K562 (cell line): Measurements from ENCODE around the gene LTBP1. TPM values are rescaled to one million over a fixed set of nuclear protein-coding genes. Genes with fewer than 3 reads are reported as not detected.

Source experiments
- ATAC-seq: fragments of 200-7000 bp; cut with Tn5 transposase; 3 replicates; pipeline ENCODE4 v1.9.1; 2020; ENCODE audit warnings: moderate library complexity
- BruUV-seq: library from RNA; stranded (reverse); fragments of 400-500 nt; replicated peaks from 2 replicates; lab custom pipeline; 2021; lab: Mats Ljungman, UMichigan
- CTCF ChIA-PET: fragments of 300-600 bp; formaldehyde crosslinking; extraction: SDS; loops from one replicate; lab custom pipeline; 2021; ENCODE audit warnings: low intra/inter-chr PET ratio; lab: Yijun Ruan, JAX
- POLR2A ChIA-PET: fragments of 300-600, 350-650 bp; sonication (Branson Sonifier 250); formaldehyde crosslinking; extraction: SDS; loops from one replicate; lab custom pipeline; 2021; ENCODE audit warnings: antibody characterized with exemption, inconsistent platforms; lab: Yijun Ruan, JAX
- DNase-seq, 4 experiments: peaks; one replicate each; pipeline versions ENCODE4 v3.0.0 to v3.0.0-alpha.2; 2011 to 2018; ENCODE audit warnings: low spot score in 3 of 4, mixed read lengths in 3 of 4; ENCODE audit errors: extremely low read depth in 1 of 4
- FAIRE-seq: peaks from 2 replicates; lab custom pipeline; 2011; peaks lifted over from hg19 to GRCh38; lab: Jason Lieb, UNC
- H2AFZ ChIP-seq: 2 replicates; pipeline ENCODE4 v1.6.0; 2011; ENCODE audit warnings: low read depth, low read length, control low read depth, inconsistent platforms
- H3K27ac ChIP-seq: fragments of 200-600 bp; 3 replicates; pipeline ENCODE4 v1.8.0; 2011; ENCODE audit warnings: low read depth, mild to moderate bottlenecking, control low read depth, inconsistent platforms, low read length, moderate library complexity, mixed read lengths; ENCODE audit errors: extremely low read depth
- H3K27me3 ChIP-seq, 2 experiments: fragments of 300-600 bp in 1 of 2; 2 replicates in 1 of 2; 3 replicates in 1 of 2; pipeline versions ENCODE4 v1.6.0 to v1.8.0; 2011; ENCODE audit warnings: inconsistent platforms in 2 of 2, low read length in 2 of 2, mild to moderate bottlenecking in 1 of 2, mixed read lengths in 1 of 2, moderate library complexity in 1 of 2; ENCODE audit not compliant: control insufficient read depth in 2 of 2, insufficient read depth in 2 of 2
- H3K36me3 ChIP-seq: fragments of 300-600 bp; 3 replicates; pipeline ENCODE4 v1.8.0; 2011; ENCODE audit warnings: mild to moderate bottlenecking, low read length, inconsistent platforms; ENCODE audit not compliant: control insufficient read depth, insufficient read depth
- H3K4me1 ChIP-seq, 2 experiments: fragments of 200-600 bp in 1 of 2; replicated peaks in 1 of 2; 2 replicates in 1 of 2; 3 replicates in 1 of 2; pipeline versions ENCODE4 v1.5.1 to v1.8.0; 2011; ENCODE audit warnings: inconsistent platforms in 2 of 2, low read length in 2 of 2, mild to moderate bottlenecking in 1 of 2, mixed read lengths in 1 of 2, moderate library complexity in 1 of 2; ENCODE audit not compliant: control insufficient read depth in 2 of 2, insufficient read depth in 2 of 2
- H3K4me2 ChIP-seq: 2 replicates; pipeline ENCODE4 v1.6.1; 2011; ENCODE audit warnings: low read length, control low read depth, inconsistent platforms, mixed read lengths; ENCODE audit not compliant: insufficient read depth
- H3K4me3 ChIP-seq: fragments of 200-600 bp; sonication (generic), shearing (Covaris generic); 2 replicates; pipeline ENCODE4 v1.5.1; 2016; ENCODE audit warnings: control low read depth, inconsistent platforms
- H3K79me2 ChIP-seq: fragments of 200-600 bp; 3 replicates; pipeline ENCODE4 v1.8.0; 2011; ENCODE audit warnings: low read length, inconsistent platforms; ENCODE audit not compliant: control insufficient read depth, insufficient read depth
- H3K9ac ChIP-seq, 2 experiments: 2 replicates each; pipeline versions ENCODE4 v1.6.0 to v1.6.1; 2011; ENCODE audit warnings: low read depth in 2 of 2, low read length in 2 of 2, control low read depth in 1 of 2, inconsistent platforms in 1 of 2, mild to moderate bottlenecking in 1 of 2, mixed read lengths in 1 of 2; ENCODE audit not compliant: insufficient read depth in 1 of 2
- H3K9me1 ChIP-seq: one replicate; pipeline ENCODE4 v1.6.0; 2011; ENCODE audit warnings: inconsistent platforms, mild to moderate bottlenecking, low read length, moderate library complexity; ENCODE audit not compliant: control insufficient read depth, insufficient read depth
- H3K9me3 ChIP-seq: replicated peaks from 2 replicates; pipeline ENCODE4 v1.5.1; 2011; ENCODE audit warnings: low read depth, low read length, inconsistent platforms; ENCODE audit not compliant: control insufficient read depth, insufficient read depth
- H4K20me1 ChIP-seq: replicated peaks from 2 replicates; pipeline ENCODE4 v1.6.1; 2011; ENCODE audit warnings: low read length, inconsistent platforms, mixed read lengths; ENCODE audit not compliant: control insufficient read depth, insufficient read depth
- CAMTA2 ChIP-seq: fragments of 250-450 bp; sonication (Bioruptor Pico); conservative IDR thresholded peaks from 2 replicates; pipeline ENCODE4 v1.5.1; 2022
- CBFA2T3 ChIP-seq: fragments of 450-650 bp; IDR thresholded peaks from 2 replicates; pipeline ENCODE4 v1.6.1; 2017
- FOXA3 ChIP-seq, 2 experiments: fragments of 450-650 bp in 1 of 2; sonication (generic) in 1 of 2; formaldehyde crosslinking; IDR thresholded peaks in 1 of 2; conservative IDR thresholded peaks in 1 of 2; 2 replicates each; pipeline versions ENCODE4 v1.4.0 to v1.8.0; 2020 to 2022; ENCODE audit warnings: mild to moderate bottlenecking in 2 of 2, missing genetic modification reagents in 1 of 2
- HSF4 ChIP-seq: fragments of 250-450 bp; sonication (Bioruptor Pico); IDR thresholded peaks from 2 replicates; pipeline ENCODE4 v2.1.2; 2022; ENCODE audit warnings: mild to moderate bottlenecking, moderate library complexity, borderline replicate concordance
- KAT8 ChIP-seq: fragments of 450-650 bp; IDR thresholded peaks from 2 replicates; pipeline ENCODE4 v1.6.1; 2016; ENCODE audit warnings: low read depth, mild to moderate bottlenecking
- MCM3 ChIP-seq: fragments of 450-650 bp; IDR thresholded peaks from 2 replicates; pipeline ENCODE4 v1.6.1; 2016
- NR2C2 ChIP-seq, 2 experiments: fragments of 200-800 bp in 1 of 2; sonication (Bioruptor generic) in 1 of 2; sonication (generic) in 1 of 2; formaldehyde crosslinking in 1 of 2; IDR thresholded peaks; 2 replicates each; pipeline versions ENCODE4 v1.6.1 to v1.8.0; 2016 to 2022; ENCODE audit warnings: mild to moderate bottlenecking in 1 of 2, missing compliant biosample characterization in 1 of 2, missing genetic modification characterization in 1 of 2, missing genetic modification reagents in 1 of 2
- TRIM24 ChIP-seq, 2 experiments: fragments of 450-650 bp; IDR thresholded peaks; 2 replicates each; pipeline ENCODE4 v1.6.1; 2016
- ZBTB1 ChIP-seq: sonication (generic); formaldehyde crosslinking; IDR thresholded peaks from 2 replicates; pipeline ENCODE4 v1.8.1; 2023; ENCODE audit warnings: missing genetic modification reagents, low read depth, mild to moderate bottlenecking, borderline replicate concordance
- ZNF212 ChIP-seq: fragments of 450-650 bp; formaldehyde crosslinking; IDR thresholded peaks from 2 replicates; pipeline ENCODE4 v1.4.0; 2020; ENCODE audit warnings: mild to moderate bottlenecking
- WGBS: fragments of 100-300 bp; shearing (Covaris generic); methylation state at CpG from one replicate; pipeline ENCODE4 v1.1.6; 2016; ENCODE audit warnings: low coverage, mixed read lengths; ENCODE audit not compliant: insufficient coverage; ENCODE audit errors: missing lambda C conversion rate; 5-methylcytosine and 5-hydroxymethylcytosine counted together
- in situ Hi-C: fragments of 300-500 bp; cut with MboI; formaldehyde crosslinking; loops from 4 replicates; pipeline ENCODE4 v1.15.0; 2018; ENCODE audit warnings: inconsistent platforms, mixed read lengths
- intact Hi-C: fragments of 100-400 bp; cut with micrococcal nuclease; formaldehyde crosslinking; loops from 2 replicates; pipeline ENCODE4 v1.14.2; 2022
- polyA plus RNA-seq, 8 experiments: library from polyadenylated mRNA; depleted of rRNA in 4 of 8; stranded (reverse) in 5 of 8; unstranded in 3 of 8; fragments of >200 nt; fragmentation: Nextera tagmentation in 2 of 8; fragmentation: Illumina TruSeq in 1 of 8; extraction: Ambion mirVana in 2 of 8; extraction: Trizol in 1 of 8; gene quantifications; 2 replicates each; pipeline versions ENCODE4 v1.2.1 to v1.2.3, GENCODE V29; 2011 to 2014; ENCODE audit warnings: inconsistent platforms in 1 of 8, missing spikeins in 1 of 8
- total RNA-seq, 7 experiments: library from RNA; depleted of rRNA in 6 of 7; stranded (reverse); fragments of >200 nt in 6 of 7; fragmentation: Illumina TruSeq in 2 of 7; extraction: Trizol in 2 of 7; gene quantifications; 2 replicates each; pipeline versions ENCODE4 v1.2.1 to v1.2.3, GENCODE V29; 2011 to 2021; ENCODE audit warnings: low replicate concordance in 1 of 7
- TF ChIP-seq, protein P1 (sequence below): sonication (generic); formaldehyde crosslinking; IDR thresholded peaks from 2 replicates; pipeline ENCODE4 v1.8.1; 2023; ENCODE audit warnings: mild to moderate bottlenecking, missing genetic modification reagents
- TF ChIP-seq, protein P2 (sequence below), 2 experiments: fragments of 450-650 bp in 1 of 2; sonication (generic) in 1 of 2; formaldehyde crosslinking in 1 of 2; IDR thresholded peaks; 2 replicates each; pipeline versions ENCODE4 v1.7.1 to v1.9.0; 2016 to 2022; ENCODE audit warnings: inconsistent platforms in 1 of 2, mild to moderate bottlenecking in 1 of 2, missing genetic modification reagents in 1 of 2

The LTBP1 gene
- total and polyA plus RNA-seq, 9 of the 15 experiments (the other 6 are each of a cell fraction or from before 2014, with no cell fraction given) = 3.6 to 16.4 (median 8.5) TPM

DNA sequence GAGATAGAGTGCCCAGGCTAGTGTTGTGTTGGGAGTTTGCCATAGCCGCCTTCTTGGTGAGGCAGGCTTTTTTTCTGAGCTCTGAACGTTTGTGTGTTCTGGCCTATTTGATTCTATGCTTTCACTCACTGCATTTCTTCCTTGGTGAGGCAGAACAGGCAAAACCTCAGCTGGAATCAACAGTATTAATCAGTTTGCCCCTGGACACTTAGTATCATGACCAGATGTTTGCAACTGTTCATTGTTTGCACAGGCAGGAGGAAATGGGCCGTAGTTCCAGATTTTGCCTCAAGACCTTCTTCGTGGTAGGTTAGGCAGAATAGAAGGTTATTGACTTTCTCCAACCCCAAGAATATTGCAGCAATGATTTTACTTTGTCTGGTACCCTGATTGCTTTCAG, 311.6 kb downstream of the LTBP1 start:
- no peak overlapping the region for H3K9ac ChIP-seq
- no peaks in the 10 kb centered on the region for H3K9me1 ChIP-seq
- H3K4me3 ChIP-seq = no peak overlapping the region
- H4K20me1 ChIP-seq = no peaks in the 10 kb centered on the region
- H3K4me2 ChIP-seq = no peak overlapping the region
- H3K27ac ChIP-seq = no peak overlapping the region
- CTCF ChIA-PET = no interaction called here
- intact Hi-C loops = no loop called here
- FAIRE-seq (no peak), DNase-seq (no peak), ATAC-seq (no peak)
- no peaks in the 10 kb centered on the region for H3K4me1 ChIP-seq
- H3K27me3 ChIP-seq = no peaks in the 10 kb centered on the region
- no peaks in the 10 kb centered on the region for H3K36me3 ChIP-seq
- WGBS = 24% methylated on average over 4 of the region's 4 CpGs
- no peaks in the 10 kb centered on the region for H3K79me2 ChIP-seq
- no peak overlapping the region for H2AFZ ChIP-seq
- POLR2A ChIA-PET = interaction anchor here (0.6 kb wide), 1 partner anchor 1163 kb away, joined by 3 read pairs; no protein-coding TSS in a partner anchor
- BruUV-seq = no TSS peak
- no peaks in the 10 kb centered on the region for H3K9me3 ChIP-seq
- in situ Hi-C loops = no loop called here
- peak; percentile 23; the same call in 1 of the 2 replicates for TF ChIP-seq CBFA2T3
- TF ChIP-seq ZBTB1 (CRISPR knock-in tag) = no peak
- TF ChIP-seq, protein P1, sequence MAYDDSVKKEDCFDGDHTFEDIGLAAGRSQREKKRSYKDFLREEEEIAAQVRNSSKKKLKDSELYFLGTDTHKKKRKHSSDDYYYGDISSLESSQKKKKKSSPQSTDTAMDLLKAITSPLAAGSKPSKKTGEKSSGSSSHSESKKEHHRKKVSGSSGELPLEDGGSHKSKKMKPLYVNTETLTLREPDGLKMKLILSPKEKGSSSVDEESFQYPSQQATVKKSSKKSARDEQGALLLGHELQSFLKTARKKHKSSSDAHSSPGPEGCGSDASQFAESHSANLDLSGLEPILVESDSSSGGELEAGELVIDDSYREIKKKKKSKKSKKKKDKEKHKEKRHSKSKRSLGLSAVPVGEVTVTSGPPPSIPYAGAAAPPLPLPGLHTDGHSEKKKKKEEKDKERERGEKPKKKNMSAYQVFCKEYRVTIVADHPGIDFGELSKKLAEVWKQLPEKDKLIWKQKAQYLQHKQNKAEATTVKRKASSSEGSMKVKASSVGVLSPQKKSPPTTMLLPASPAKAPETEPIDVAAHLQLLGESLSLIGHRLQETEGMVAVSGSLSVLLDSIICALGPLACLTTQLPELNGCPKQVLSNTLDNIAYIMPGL (CRISPR knock-in tag) = no peak
- TF ChIP-seq MCM3 = no peak
- TF ChIP-seq ZNF212 (CRISPR knock-in tag) = no peak
- no peak for TF ChIP-seq TRIM24 (IDR thresholded peaks at IDR 0.05)
- no peak for TF ChIP-seq HSF4 (CRISPR knock-in tag)
- TF ChIP-seq, protein P2, sequence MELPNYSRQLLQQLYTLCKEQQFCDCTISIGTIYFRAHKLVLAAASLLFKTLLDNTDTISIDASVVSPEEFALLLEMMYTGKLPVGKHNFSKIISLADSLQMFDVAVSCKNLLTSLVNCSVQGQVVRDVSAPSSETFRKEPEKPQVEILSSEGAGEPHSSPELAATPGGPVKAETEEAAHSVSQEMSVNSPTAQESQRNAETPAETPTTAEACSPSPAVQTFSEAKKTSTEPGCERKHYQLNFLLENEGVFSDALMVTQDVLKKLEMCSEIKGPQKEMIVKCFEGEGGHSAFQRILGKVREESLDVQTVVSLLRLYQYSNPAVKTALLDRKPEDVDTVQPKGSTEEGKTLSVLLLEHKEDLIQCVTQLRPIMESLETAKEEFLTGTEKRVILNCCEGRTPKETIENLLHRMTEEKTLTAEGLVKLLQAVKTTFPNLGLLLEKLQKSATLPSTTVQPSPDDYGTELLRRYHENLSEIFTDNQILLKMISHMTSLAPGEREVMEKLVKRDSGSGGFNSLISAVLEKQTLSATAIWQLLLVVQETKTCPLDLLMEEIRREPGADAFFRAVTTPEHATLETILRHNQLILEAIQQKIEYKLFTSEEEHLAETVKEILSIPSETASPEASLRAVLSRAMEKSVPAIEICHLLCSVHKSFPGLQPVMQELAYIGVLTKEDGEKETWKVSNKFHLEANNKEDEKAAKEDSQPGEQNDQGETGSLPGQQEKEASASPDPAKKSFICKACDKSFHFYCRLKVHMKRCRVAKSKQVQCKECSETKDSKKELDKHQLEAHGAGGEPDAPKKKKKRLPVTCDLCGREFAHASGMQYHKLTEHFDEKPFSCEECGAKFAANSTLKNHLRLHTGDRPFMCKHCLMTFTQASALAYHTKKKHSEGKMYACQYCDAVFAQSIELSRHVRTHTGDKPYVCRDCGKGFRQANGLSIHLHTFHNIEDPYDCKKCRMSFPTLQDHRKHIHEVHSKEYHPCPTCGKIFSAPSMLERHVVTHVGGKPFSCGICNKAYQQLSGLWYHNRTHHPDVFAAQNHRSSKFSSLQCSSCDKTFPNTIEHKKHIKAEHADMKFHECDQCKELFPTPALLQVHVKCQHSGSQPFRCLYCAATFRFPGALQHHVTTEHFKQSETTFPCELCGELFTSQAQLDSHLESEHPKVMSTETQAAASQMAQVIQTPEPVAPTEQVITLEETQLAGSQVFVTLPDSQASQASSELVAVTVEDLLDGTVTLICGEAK (IDR thresholded peaks at IDR 0.05) = no peak
- TF ChIP-seq, protein P2 (CRISPR knock-in tag; IDR thresholded peaks at IDR 0.05) = no peak
- TF ChIP-seq NR2C2 (CRISPR knock-in tag; IDR thresholded peaks at IDR 0.05) = no peak
- TF ChIP-seq NR2C2 (tag; IDR thresholded peaks at IDR 0.05) = no peak
- no peak for TF ChIP-seq KAT8
- no peak for TF ChIP-seq CAMTA2
- 0 out of 4 replicates have a peak, but pooled peaks of 1 of the 2 experiments have one; percentile 34 for TF ChIP-seq FOXA3 (CRISPR knock-in tag; conservative IDR thresholded peaks at IDR 0.05 in 1 of 2, IDR thresholded peaks at IDR 0.05 in 1 of 2)
